Parathyroid adenoma (tissue), 2 donors: Measurements from ENCODE around the gene RAB36.
A peak's percentile ranks its signal among the peaks of the same experiment; 100 is the strongest.

ENCODE experiments used
- H2AFZ ChIP-seq: fragments of 300-600 bp; sonication (generic); one replicate; pipeline ENCODE4 v1.7.0; 2017; ENCODE audit warnings: antibody characterized with exemption, mild to moderate bottlenecking
- H3K27ac ChIP-seq: fragments of 300-600 bp; sonication (generic); one replicate; pipeline ENCODE4 v1.7.0; 2017
- H3K27me3 ChIP-seq: fragments of 300-600 bp; sonication (generic); one replicate; pipeline ENCODE4 v1.7.0; 2017; ENCODE audit warnings: low read length; ENCODE audit not compliant: control insufficient read depth, insufficient read depth
- H3K36me3 ChIP-seq: fragments of 300-600 bp; sonication (generic); one replicate; pipeline ENCODE4 v1.7.0; 2017; ENCODE audit warnings: low read length; ENCODE audit not compliant: control insufficient read depth, insufficient read depth
- H3K4me1 ChIP-seq: fragments of 300-600 bp; sonication (generic); one replicate; pipeline ENCODE4 v1.7.0; 2017; ENCODE audit warnings: control low read depth
- H3K4me2 ChIP-seq: fragments of 300-600 bp; sonication (generic); one replicate; pipeline ENCODE4 v1.7.0; 2017; ENCODE audit warnings: low read length
- H3K4me3 ChIP-seq: fragments of 300-600 bp; sonication (generic); one replicate; pipeline ENCODE4 v1.7.0; 2017; ENCODE audit warnings: low read depth, low read length
- H3K79me2 ChIP-seq: fragments of 300-600 bp; sonication (generic); one replicate; pipeline ENCODE4 v1.7.0; 2017; ENCODE audit warnings: control low read depth
- H3K9ac ChIP-seq: fragments of 300-600 bp; sonication (generic); one replicate; pipeline ENCODE4 v1.7.0; 2017; ENCODE audit warnings: mild to moderate bottlenecking
- H3K9me3 ChIP-seq: fragments of 300-600 bp; sonication (generic); one replicate; pipeline ENCODE4 v1.7.0; 2017; ENCODE audit warnings: low read length; ENCODE audit not compliant: control insufficient read depth
- CTCF ChIP-seq: fragments of 300-600 bp; sonication (generic); IDR thresholded peaks from one replicate; pipeline ENCODE4 v1.7.0; 2017; ENCODE audit warnings: antibody characterized with exemption, mild to moderate bottlenecking
- donor health status: primary hyperparathyroidism.

The RAB36 gene

GRCh38 chr22:23204541-23205157, 59.4 kb downstream of the RAB36 start:
- Histone ChIP-seq H3K4me1 (peaks cover 12% of the 10 kb centered on the region), H3K27ac (no peak overlapping the region), H3K9ac (no peak overlapping the region), H3K27me3 (no peaks in the 10 kb centered on the region), H3K79me2 (no peaks in the 10 kb centered on the region), H3K9me3 (no peaks in the 10 kb centered on the region), H2AFZ (no peak overlapping the region), H3K4me2 (peak overlapping the region; percentile 65), H3K4me3 (peak overlapping the region; percentile 39), H3K36me3 (no peaks in the 10 kb centered on the region)
- TF ChIP-seq CTCF = no peak

- Histone ChIP-seq H3K27me3 (no peaks in the 10 kb centered on the region), H3K9ac (no peak overlapping the region), H3K9me3 (no peaks in the 10 kb centered on the region), H3K4me2 (peak overlapping the region; percentile 65), H3K4me1 (peaks cover 12% of the 10 kb centered on the region), H3K4me3 (peak overlapping the region; percentile 39), H3K36me3 (no peaks in the 10 kb centered on the region), H3K79me2 (peaks cover 2% of the 10 kb centered on the region), H2AFZ (no peak overlapping the region), H3K27ac (no peak overlapping the region)
- no peak for TF ChIP-seq CTCF
These were observed 60.2 kb downstream of the RAB36 start for GRCh38 chr22:23205339-23206049.

DNA sequence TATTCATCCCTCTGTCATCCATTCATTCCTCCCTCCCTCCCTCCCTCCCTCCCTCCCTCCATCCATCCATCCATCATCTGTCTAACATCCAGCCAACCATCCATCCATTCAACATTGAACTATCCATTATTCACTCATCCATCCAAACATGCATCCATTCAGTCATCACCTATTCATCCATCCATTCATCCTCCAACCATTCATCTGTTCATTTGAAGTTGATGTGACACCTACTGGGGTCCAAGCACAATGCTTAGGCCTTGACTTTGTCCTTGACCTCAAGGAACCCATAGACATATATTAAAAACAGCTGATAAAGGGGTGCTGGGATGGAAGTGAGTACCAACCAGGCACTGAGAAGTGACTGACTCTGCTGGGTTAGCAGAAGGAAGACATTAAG, 61.6 kb downstream of the RAB36 start:
- Histone ChIP-seq H3K79me2 (peaks cover 3% of the 10 kb centered on the region), H3K9me3 (no peaks in the 10 kb centered on the region), H3K27me3 (no peaks in the 10 kb centered on the region), H3K4me1 (peaks cover 12% of the 10 kb centered on the region), H3K9ac (no peak overlapping the region), H3K27ac (no peak overlapping the region), H3K4me2 (no peak overlapping the region), H2AFZ (no peak overlapping the region), H3K4me3 (no peak overlapping the region), H3K36me3 (no peaks in the 10 kb centered on the region)
- TF ChIP-seq CTCF = no peak

GRCh38 chr22:23207729-23208393, 62.6 kb downstream of the RAB36 start:
- no peak overlapping the region for H3K4me2 ChIP-seq
- H3K27ac ChIP-seq = no peak overlapping the region
- H3K9ac ChIP-seq = no peak overlapping the region
- no peaks in the 10 kb centered on the region for H3K9me3 ChIP-seq
- H3K27me3 ChIP-seq = no peaks in the 10 kb centered on the region
- no peak overlapping the region for H3K4me3 ChIP-seq
- peaks cover 12% of the 10 kb centered on the region for H3K4me1 ChIP-seq
- no peak overlapping the region for H2AFZ ChIP-seq
- no peak for TF ChIP-seq CTCF
- H3K36me3 ChIP-seq = no peaks in the 10 kb centered on the region
- H3K79me2 ChIP-seq = peaks cover 10% of the 10 kb centered on the region
